Measurements from ENCODE around the gene TRIL. TPM values are rescaled to one million over a fixed set of nuclear protein-coding genes. Genes with fewer than 3 reads are reported as not detected.

Gene TRIL
- polyA plus RNA-seq, 1 donor from 2014 or later, result not detected

- Mint-ChIP-seq H3K4me3 (no peak overlapping the region), H3K36me3 (no peaks in the 10 kb centered on the region), H3K27me3 (peaks cover 22% of the 10 kb centered on the region), H3K4me1 (no peaks in the 10 kb centered on the region), H3K9me3 (no peaks in the 10 kb centered on the region), H3K27ac (no peak overlapping the region)
Observed at GRCh38 chr7:28989211-28989980, 31.3 kb upstream of the TRIL start.

GRCh38 chr7:28988810-28989209, 30.7 kb upstream of the TRIL start:
- Mint-ChIP-seq H3K4me3 (no peak overlapping the region), H3K36me3 (no peaks in the 10 kb centered on the region), H3K4me1 (no peaks in the 10 kb centered on the region), H3K27me3 (peaks cover 22% of the 10 kb centered on the region), H3K27ac (no peak overlapping the region), H3K9me3 (no peaks in the 10 kb centered on the region)

DNA sequence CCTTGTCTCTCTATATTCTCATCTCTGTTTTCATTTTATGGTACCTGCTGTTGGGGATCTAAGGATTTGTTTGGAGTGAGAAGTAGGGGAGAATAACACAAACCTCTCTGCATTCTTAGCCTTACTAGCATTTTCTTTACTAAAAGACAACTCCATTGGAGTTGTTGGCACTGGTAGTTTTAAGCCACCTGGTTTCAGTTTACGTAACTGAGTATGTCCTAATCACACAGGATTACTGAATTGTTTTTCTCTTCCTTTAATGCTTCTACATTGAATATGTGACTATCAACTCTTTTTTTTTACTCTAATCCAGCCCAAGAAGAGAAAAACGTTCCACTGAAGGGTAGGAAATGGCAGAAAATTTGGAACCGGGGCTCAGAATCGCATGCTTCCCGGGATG, 30.0 kb upstream of the TRIL start:
- no peak overlapping the region for H3K27ac Mint-ChIP-seq
- no peaks in the 10 kb centered on the region for H3K36me3 Mint-ChIP-seq
- no peaks in the 10 kb centered on the region for H3K9me3 Mint-ChIP-seq
- no peaks in the 10 kb centered on the region for H3K4me1 Mint-ChIP-seq
- H3K27me3 Mint-ChIP-seq, result peaks cover 21% of the 10 kb centered on the region
- H3K4me3 Mint-ChIP-seq, result no peak overlapping the region

- H3K27ac Mint-ChIP-seq, result no peak overlapping the region
- no peaks in the 10 kb centered on the region for H3K36me3 Mint-ChIP-seq
- H3K4me1 Mint-ChIP-seq, result no peaks in the 10 kb centered on the region
- H3K27me3 Mint-ChIP-seq, result peaks cover 19% of the 10 kb centered on the region
- no peaks in the 10 kb centered on the region for H3K9me3 Mint-ChIP-seq
- no peak overlapping the region for H3K4me3 Mint-ChIP-seq
Observed at GRCh38 chr7:28986765-28987110, 28.6 kb upstream of the TRIL start.

DNA sequence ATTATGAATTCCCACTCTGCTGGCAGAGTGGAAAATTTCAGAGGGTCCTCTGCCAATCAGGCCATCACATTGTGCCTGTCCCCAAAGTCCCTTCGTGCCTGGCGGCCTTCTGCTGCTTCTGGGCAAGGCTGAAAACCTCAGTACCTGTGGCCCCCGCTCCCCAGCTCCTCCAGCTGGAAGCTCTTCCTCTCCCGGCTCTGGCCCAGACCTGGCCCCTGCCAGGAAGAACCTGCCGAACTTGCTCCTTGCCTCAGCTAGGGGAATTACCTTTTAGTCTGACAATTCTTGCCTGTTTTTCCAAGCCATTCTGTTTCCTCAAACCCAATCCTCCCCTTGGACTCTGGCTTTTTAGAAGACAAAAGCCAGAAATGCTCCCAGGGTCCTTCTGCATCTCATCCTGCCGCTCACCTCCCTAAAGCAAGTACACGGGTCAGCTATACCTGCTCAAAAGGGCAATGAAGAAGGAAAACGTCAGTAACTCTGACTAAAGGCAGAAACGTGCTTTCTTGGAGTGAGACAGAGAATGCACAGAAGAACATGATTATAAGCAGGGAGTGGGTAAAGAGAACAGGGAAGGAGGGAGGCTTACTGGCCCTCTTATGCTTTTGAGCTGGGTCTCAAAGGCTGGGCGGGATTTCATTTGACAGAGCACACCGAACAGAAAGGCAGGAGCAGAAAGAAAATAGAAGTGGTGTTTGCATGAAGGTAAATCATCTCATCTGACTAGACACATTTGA, 28.1 kb upstream of the TRIL start:
- Mint-ChIP-seq H3K36me3 (no peaks in the 10 kb centered on the region), H3K9me3 (no peaks in the 10 kb centered on the region), H3K4me1 (no peaks in the 10 kb centered on the region), H3K27me3 (peaks cover 19% of the 10 kb centered on the region), H3K4me3 (no peak overlapping the region), H3K27ac (no peak overlapping the region)

- H3K9me3 Mint-ChIP-seq, result no peaks in the 10 kb centered on the region
- no peaks in the 10 kb centered on the region for H3K4me1 Mint-ChIP-seq
- H3K27me3 Mint-ChIP-seq, result peaks cover 19% of the 10 kb centered on the region
- no peak overlapping the region for H3K27ac Mint-ChIP-seq
- no peaks in the 10 kb centered on the region for H3K36me3 Mint-ChIP-seq
- no peak overlapping the region for H3K4me3 Mint-ChIP-seq
Observed at GRCh38 chr7:28984631-28985030, 26.5 kb upstream of the TRIL start.

DNA sequence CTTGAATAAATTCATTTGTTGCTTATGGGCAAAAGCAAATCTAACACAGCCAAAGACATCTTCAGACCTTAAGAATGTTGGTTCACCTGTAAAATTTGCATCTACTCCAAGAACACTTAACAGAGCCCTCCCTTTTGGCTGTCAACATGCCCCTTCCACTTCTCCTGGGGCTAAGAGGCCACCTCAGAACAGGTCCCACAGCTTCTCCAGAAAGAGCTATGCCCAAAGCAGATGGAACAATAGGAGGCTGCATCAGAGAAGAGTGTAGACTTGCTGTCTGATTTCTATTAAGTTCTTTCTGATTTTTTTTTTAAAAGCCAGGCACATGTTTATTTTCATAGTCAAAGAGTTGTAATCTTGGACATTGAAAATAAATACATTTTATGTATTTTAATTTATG, 26.1 kb upstream of the TRIL start:
- Mint-ChIP-seq H3K4me3 (no peak overlapping the region), H3K27ac (no peak overlapping the region), H3K27me3 (peaks cover 18% of the 10 kb centered on the region), H3K4me1 (no peaks in the 10 kb centered on the region), H3K9me3 (no peaks in the 10 kb centered on the region), H3K36me3 (no peaks in the 10 kb centered on the region)

DNA sequence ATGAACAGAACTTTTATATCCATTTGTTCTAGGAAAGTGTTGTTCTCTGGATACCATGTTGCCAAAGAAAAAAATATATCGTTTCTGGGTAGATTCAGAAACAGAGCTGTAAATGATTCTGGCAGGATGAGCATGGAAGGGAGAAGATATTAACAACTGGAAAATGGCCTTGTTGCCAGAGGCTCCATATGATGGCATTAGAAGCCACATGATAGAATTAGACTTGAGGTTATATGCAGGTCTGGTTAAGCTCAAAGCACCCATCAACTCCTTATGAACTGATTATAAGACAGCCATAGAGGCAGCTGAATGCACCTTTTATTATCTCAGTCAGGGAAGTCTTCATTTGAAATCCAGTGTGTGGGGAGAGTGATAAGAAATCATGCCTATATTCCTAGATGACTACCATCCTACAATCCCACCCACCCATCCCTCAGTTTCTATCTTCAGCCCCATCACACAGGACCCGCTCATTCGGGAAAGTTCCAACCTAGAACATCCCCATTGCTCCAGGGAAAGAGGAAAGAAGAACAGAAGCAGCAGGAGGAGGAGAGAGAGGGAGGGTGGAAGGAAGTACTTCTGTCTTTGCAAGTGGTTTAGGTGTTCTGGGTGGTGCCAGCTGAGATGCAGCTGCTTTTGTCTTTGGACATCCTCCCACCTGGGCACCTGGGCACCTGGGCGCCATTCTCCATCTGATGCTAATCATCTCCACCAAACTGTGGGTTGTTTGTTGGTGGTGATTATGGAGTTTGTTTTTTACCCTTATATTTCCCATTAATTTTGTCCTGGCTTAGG, 25.5 kb upstream of the TRIL start:
- Mint-ChIP-seq H3K9me3 (no peaks in the 10 kb centered on the region), H3K4me3 (no peak overlapping the region), H3K36me3 (no peaks in the 10 kb centered on the region), H3K27me3 (peaks cover 12% of the 10 kb centered on the region), H3K27ac (no peak overlapping the region), H3K4me1 (no peaks in the 10 kb centered on the region)

GRCh38 chr7:28981161-28981465, 23.0 kb upstream of the TRIL start:
- no peaks in the 10 kb centered on the region for H3K36me3 Mint-ChIP-seq
- no peak overlapping the region for H3K4me3 Mint-ChIP-seq
- H3K4me1 Mint-ChIP-seq, result no peaks in the 10 kb centered on the region
- no peak overlapping the region for H3K27ac Mint-ChIP-seq
- peaks cover 11% of the 10 kb centered on the region for H3K27me3 Mint-ChIP-seq
- H3K9me3 Mint-ChIP-seq, result peaks cover 0 to 3% (median 0%) of the 10 kb centered on the region in 3 donors

- H3K27ac Mint-ChIP-seq, result no peak overlapping the region
- H3K9me3 Mint-ChIP-seq, result peaks cover 0 to 3% (median 0%) of the 10 kb centered on the region in 3 donors
- H3K4me1 Mint-ChIP-seq, result no peaks in the 10 kb centered on the region
- H3K4me3 Mint-ChIP-seq, result no peak overlapping the region
- peaks cover 10% of the 10 kb centered on the region for H3K27me3 Mint-ChIP-seq
- H3K36me3 Mint-ChIP-seq, result no peaks in the 10 kb centered on the region
Observed at GRCh38 chr7:28980451-28981160, 22.5 kb upstream of the TRIL start.

GRCh38 chr7:28979776-28980175, 21.6 kb upstream of the TRIL start:
- Mint-ChIP-seq H3K4me3 (no peak overlapping the region), H3K27me3 (peaks cover 10% of the 10 kb centered on the region), H3K4me1 (no peaks in the 10 kb centered on the region), H3K36me3 (no peaks in the 10 kb centered on the region), H3K9me3 (peaks cover 0 to 3% (median 0%) of the 10 kb centered on the region in 3 donors), H3K27ac (no peak overlapping the region)

DNA sequence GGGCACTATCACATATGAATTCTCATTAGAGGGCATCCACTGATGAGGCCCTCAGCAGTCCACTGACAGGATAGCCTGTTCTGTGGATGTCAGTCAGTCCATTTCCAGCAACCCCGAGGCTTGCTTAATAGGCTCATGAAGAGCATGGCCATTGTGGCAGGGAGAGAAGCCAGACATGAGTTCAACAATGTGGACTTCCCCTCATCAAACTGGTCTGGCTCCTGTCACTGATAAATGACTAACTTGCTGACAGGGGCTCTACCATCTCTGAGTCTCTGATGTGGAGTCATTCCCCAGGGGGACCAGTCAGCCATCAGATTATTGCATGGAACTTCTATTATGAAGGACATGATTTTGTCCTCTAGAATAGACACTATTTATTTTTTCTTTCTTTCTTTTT, 19.8 kb upstream of the TRIL start:
- no peaks in the 10 kb centered on the region for H3K4me1 Mint-ChIP-seq
- H3K9me3 Mint-ChIP-seq, result peaks cover 9 to 12% (median 10%) of the 10 kb centered on the region in 3 donors
- peaks cover 10% of the 10 kb centered on the region for H3K27me3 Mint-ChIP-seq
- no peak overlapping the region for H3K4me3 Mint-ChIP-seq
- H3K36me3 Mint-ChIP-seq, result no peaks in the 10 kb centered on the region
- H3K27ac Mint-ChIP-seq, result no peak overlapping the region

GRCh38 chr7:28976022-28976421, 17.9 kb upstream of the TRIL start:
- Mint-ChIP-seq H3K4me3 (no peak overlapping the region), H3K9me3 (peaks cover 16 to 19% (median 17%) of the 10 kb centered on the region in 3 donors), H3K36me3 (no peaks in the 10 kb centered on the region), H3K27me3 (peaks cover 7% of the 10 kb centered on the region), H3K27ac (no peak overlapping the region), H3K4me1 (no peaks in the 10 kb centered on the region)

DNA sequence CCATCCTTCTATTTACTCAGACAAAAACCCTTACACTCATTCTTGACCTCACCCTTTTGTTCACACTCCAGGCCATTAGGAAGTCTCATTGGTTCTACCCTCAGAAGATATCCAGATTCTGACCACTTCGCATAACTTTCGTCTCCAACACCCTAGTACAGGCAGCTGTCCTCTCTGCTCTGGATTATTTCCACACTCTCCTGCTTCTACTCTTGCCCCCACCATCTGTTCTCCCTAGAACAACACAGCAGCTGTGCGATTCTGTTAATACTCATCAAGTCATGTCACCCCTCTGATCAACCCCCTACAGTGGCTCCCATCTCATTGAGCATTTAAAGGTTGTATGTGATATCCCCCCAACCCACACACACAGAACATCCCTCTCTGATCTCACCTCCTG, 15.5 kb upstream of the TRIL start:
- Mint-ChIP-seq H3K27me3 (peaks cover 7% of the 10 kb centered on the region), H3K27ac (no peak overlapping the region), H3K36me3 (no peaks in the 10 kb centered on the region), H3K9me3 (peaks cover 16 to 22% (median 17%) of the 10 kb centered on the region in 3 donors), H3K4me3 (no peak overlapping the region), H3K4me1 (no peaks in the 10 kb centered on the region)

DNA sequence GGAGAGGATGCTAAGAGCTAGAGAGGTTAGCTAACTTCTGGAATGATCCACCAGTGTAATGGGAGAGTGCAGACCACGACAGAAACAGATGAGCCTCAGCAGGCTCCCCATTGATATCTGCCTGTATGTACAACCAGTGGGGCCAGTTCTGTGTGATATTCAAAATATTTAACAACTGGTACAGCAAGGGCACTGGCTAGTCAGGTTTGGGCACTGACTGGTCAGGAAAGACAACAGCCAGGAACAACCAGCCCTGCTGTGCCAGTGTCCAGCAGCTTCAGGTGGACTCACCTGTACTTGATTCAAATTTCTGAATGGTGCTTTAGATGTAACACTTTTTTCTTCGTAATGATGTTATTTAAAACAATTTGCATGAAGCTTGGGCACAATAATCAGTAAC, 5.9 kb upstream of the TRIL start:
- Mint-ChIP-seq H3K9me3 (peaks cover 0 to 3% (median 0%) of the 10 kb centered on the region in 3 donors), H3K27ac (no peak overlapping the region), H3K27me3 (peaks cover 7% of the 10 kb centered on the region), H3K4me1 (no peaks in the 10 kb centered on the region), H3K4me3 (no peak overlapping the region), H3K36me3 (no peaks in the 10 kb centered on the region)

All from IgD-negative memory B cell (primary cell).